Spleen (tissue), 11 donors: Measurements from ENCODE around the gene TBCB. TPM values are rescaled to one million over a fixed set of nuclear protein-coding genes. Genes with fewer than 3 reads are reported as not detected.
"Not testable (repeated sequence)": the region's sequence is repeated elsewhere in the genome, so short reads cannot be mapped to it uniquely, and the experiment has no call there.

Experiments used
- DNase-seq: peaks from one replicate; pipeline ENCODE4 v3.0.0-alpha.2; 2020
- H3K27ac ChIP-seq, 8 donors: fragments of 200-600 bp; sonication (generic) in 7 of 8; 1 replicate in 4 of 8; 2 replicates in 4 of 8; pipeline versions ENCODE4 v1.5.0 to v1.8.0; 2016 to 2021; ENCODE audit warnings: inconsistent platforms in 4 of 8, mild to moderate bottlenecking in 4 of 8, moderate library complexity in 1 of 8
- H3K27me3 ChIP-seq, 7 donors: fragments of 200-600 bp; sonication (generic) in 6 of 7; replicated peaks in 1 of 7; 1 replicate in 4 of 7; 2 replicates in 3 of 7; pipeline versions ENCODE4 v1.5.0 to v1.8.0; 2016 to 2021; ENCODE audit warnings: inconsistent platforms in 3 of 7, mild to moderate bottlenecking in 1 of 7
- H3K36me3 ChIP-seq, 6 donors: fragments of 200-600 bp; sonication (generic) in 5 of 6; 1 replicate in 4 of 6; 2 replicates in 2 of 6; pipeline versions ENCODE4 v1.5.0 to v1.8.0; 2016 to 2021; ENCODE audit warnings: inconsistent platforms in 2 of 6
- H3K4me1 ChIP-seq, 6 donors: fragments of 200-600 bp; sonication (generic) in 5 of 6; 1 replicate in 3 of 6; 2 replicates in 3 of 6; pipeline versions ENCODE4 v1.5.0 to v1.8.0; 2016 to 2021; ENCODE audit warnings: inconsistent platforms in 3 of 6
- H3K4me3 ChIP-seq, 8 donors: fragments of 200-600 bp; sonication (generic) in 7 of 8; 1 replicate in 4 of 8; 2 replicates in 4 of 8; pipeline versions ENCODE4 v1.5.0 to v1.8.0; 2016 to 2021; ENCODE audit warnings: inconsistent platforms in 4 of 8, mild to moderate bottlenecking in 4 of 8, moderate library complexity in 2 of 8
- H3K9me3 ChIP-seq, 8 donors: fragments of 200-600 bp; sonication (generic) in 7 of 8; 1 replicate in 4 of 8; 2 replicates in 4 of 8; pipeline versions ENCODE4 v1.5.0 to v1.8.0; 2016 to 2021; ENCODE audit warnings: inconsistent platforms in 4 of 8
- CTCF ChIP-seq, 11 experiments: fragments of 200-600 bp in 7 of 11; fragments of 450-650 bp in 4 of 11; sonication (generic) in 4 of 11; IDR thresholded peaks in 8 of 11; conservative IDR thresholded peaks in 3 of 11; 1 replicate in 7 of 11; 2 replicates in 4 of 11; pipeline versions ENCODE4 v1.4.0 to v1.8.0; 2016 to 2021; ENCODE audit warnings: antibody characterized with exemption in 11 of 11, inconsistent platforms in 4 of 11, mild to moderate bottlenecking in 1 of 11
- POLR2A ChIP-seq, 3 donors: fragments of 450-650 bp; IDR thresholded peaks; one replicate each; pipeline ENCODE4 v1.5.1; 2017; ENCODE audit warnings: antibody characterized with exemption in 3 of 3, mild to moderate bottlenecking in 1 of 3
- POLR2AphosphoS5 ChIP-seq, 3 donors: sonication (generic); formaldehyde crosslinking; IDR thresholded peaks; one replicate each; pipeline ENCODE4 v1.5.1; 2017; ENCODE audit warnings: antibody characterized with exemption in 3 of 3
- WGBS, 5 donors: extraction: QIAGEN DNeasy Blood & Tissue Kit in 3 of 5; methylation state at CpG; one replicate each; pipeline versions ENCODE4 v1.1.5 to v1.1.7; 2013 to 2018; 5-methylcytosine and 5-hydroxymethylcytosine counted together
- intact Hi-C: fragments of 100-400 bp; cut with DNase I; formaldehyde crosslinking; loops from one replicate; pipeline ENCODE4 v1.15.0; 2023; ENCODE audit warnings: low total_unique reads
- polyA plus RNA-seq, 3 donors: library from polyadenylated mRNA; stranded (reverse); fragments of 200-250 nt; gene quantifications; one replicate each; pipeline ENCODE4 v1.2.1, GENCODE V29; 2013
- total RNA-seq, 7 donors: library from RNA; depleted of rRNA in 3 of 7; stranded (reverse); fragments of >200 nt in 3 of 7; fragmentation: NEBNext Ultra II Directional in 4 of 7; extraction: Animal tissue kit (Norgen Biotek cat#: 25700) in 4 of 7; gene quantifications; one replicate each; pipeline versions ENCODE4 v1.1.0 to v1.2.1, GENCODE V29; 2016 to 2021
- donor health status: healthy with polysubstance abuse.
- donor health status: DM: no; HTN: no; CAD: no; lungs with moderate emphysema.
- donor health status: DM: no; HTN: no; CAD: no.
- donor health status: Bipolar disorder and iron deficiency.
- donor health status: healthy.
- donor health status: DM: no; HTN: no; CAD: no.
- donor health status: DM: yes; HTN: yes; CAD: no.

The TBCB gene
- total and polyA plus RNA-seq, 10 donors, result 87.8 to 170 (median 120) TPM

GRCh38 chr19:36125557-36125956 is 10.3 kb downstream of the TBCB start:
- no peak overlapping the region for H3K4me3 ChIP-seq
- intact Hi-C loops, result loop anchor here (5.0 kb wide), 1 partner anchor 47 kb away; no protein-coding TSS in a partner anchor
- no peaks in the 10 kb centered on the region for H3K27me3 ChIP-seq
- no peaks in the 10 kb centered on the region for H3K9me3 ChIP-seq
- H3K4me1 ChIP-seq, result peaks cover 4 to 37% (median 21%) of the 10 kb centered on the region in 6 donors
- DNase-seq, result no peak
- H3K27ac ChIP-seq, result no peak overlapping the region
- WGBS, 5 donors, result 67 to 83% (median 72%) methylated on average over 9 of the region's 9 CpGs
- no peak for TF ChIP-seq CTCF (IDR thresholded peaks at IDR 0.05 in 8 of 11, conservative IDR thresholded peaks at IDR 0.05 in 3 of 11)
- H3K36me3 ChIP-seq, result peaks cover 0 to 58% (median 47%) of the 10 kb centered on the region in 6 donors

GRCh38 chr19:36128392-36128736 is 13.1 kb downstream of the TBCB start:
- H3K36me3 ChIP-seq, result peaks cover 0 to 30% (median 25%) of the 10 kb centered on the region in 6 donors
- TF ChIP-seq POLR2AphosphoS5 (IDR thresholded peaks at IDR 0.05) (no peak), POLR2A (IDR thresholded peaks at IDR 0.05) (no peak), CTCF (IDR thresholded peaks at IDR 0.05 in 8 of 11, conservative IDR thresholded peaks at IDR 0.05 in 3 of 11) (no peak)
- H3K9me3 ChIP-seq, result no peaks in the 10 kb centered on the region
- no peaks in the 10 kb centered on the region for H3K27me3 ChIP-seq
- peaks cover 4 to 61% (median 42%) of the 10 kb centered on the region in 6 donors for H3K4me1 ChIP-seq
- peak overlapping the region; percentile 40 to 77 (median 47) for H3K4me3 ChIP-seq
- H3K27ac ChIP-seq, result peak overlapping the region; percentile 88 to 97 (median 94)
- intact Hi-C loops, result loop anchor here (5.0 kb wide), 1 partner anchor 44 kb away; no protein-coding TSS in a partner anchor
- WGBS, 5 donors, result 13 to 18% (median 14%) methylated on average over 10 of the region's 10 CpGs
- DNase-seq, result peak; percentile 83

GRCh38 chr19:36131221-36131620 is 16.0 kb downstream of the TBCB start:
- intact Hi-C loops, H3K27me3 ChIP-seq, H3K9me3 ChIP-seq, H3K4me3 ChIP-seq, H3K36me3 ChIP-seq: not testable (repeated sequence)
- Histone ChIP-seq H3K4me1 (peaks cover 4 to 66% (median 42%) of the 10 kb centered on the region in 6 donors), H3K27ac (peak overlapping the region in 7 of 8 donors; percentile 46 to 93 (median 66))
- 33 to 57% (median 44%) methylated on average over 6 of the region's 6 CpGs for WGBS, 5 donors
- TF ChIP-seq POLR2AphosphoS5 (IDR thresholded peaks at IDR 0.05), result peak in 2 of 3 donors; percentile 62 to 71
- DNase-seq, result peak; percentile 79

GRCh38 chr19:36134867-36135266 is 19.6 kb downstream of the TBCB start:
- H3K36me3 ChIP-seq, DNase-seq, H3K9me3 ChIP-seq, intact Hi-C loops, H3K27ac ChIP-seq, H3K27me3 ChIP-seq, H3K4me3 ChIP-seq: not testable (repeated sequence)
- WGBS, 5 donors, result 89 to 96% (median 93%) methylated on average over 3 to 4 of the region's 4 CpGs
- peaks cover 3 to 70% (median 41%) of the 10 kb centered on the region in 6 donors for H3K4me1 ChIP-seq

GRCh38 chr19:36136964-36137686 is 21.9 kb downstream of the TBCB start:
- 65 to 78% (median 69%) methylated on average over 12 of the region's 12 CpGs for WGBS, 5 donors
- Histone ChIP-seq H3K4me3 (peak overlapping the region in 1 of 8 donors; percentile 5), H3K36me3 (peaks cover 0 to 6% (median 3%) of the 10 kb centered on the region in 6 donors), H3K9me3 (no peaks in the 10 kb centered on the region), H3K27me3 (no peaks in the 10 kb centered on the region), H3K27ac (peak overlapping the region in 7 of 8 donors; percentile 29 to 78 (median 64)), H3K4me1 (peaks cover 10 to 59% (median 33%) of the 10 kb centered on the region in 6 donors)
- TF ChIP-seq POLR2AphosphoS5 (IDR thresholded peaks at IDR 0.05) (peak in 2 of 3 donors; percentile 55 to 65), POLR2A (IDR thresholded peaks at IDR 0.05) (no peak), CTCF (IDR thresholded peaks at IDR 0.05 in 8 of 11, conservative IDR thresholded peaks at IDR 0.05 in 3 of 11) (no peak)
- intact Hi-C loops, result no loop called here
- no peak for DNase-seq
